Measurements from ENCODE around the gene POT1.

- TF ChIP-seq CTCF (conservative IDR thresholded peaks at IDR 0.05) (peak; percentile 96), ZFX (IDR thresholded peaks at IDR 0.05) (no peak)
Observed at GRCh38 chr7:124784879-124785818, 144.5 kb downstream of the POT1 start.

Measured in C4-2B (cell line).